Choroid plexus epithelial cell (primary cell): ENCODE measurements around the gene COL20A1.

Experiments used
- DNase-seq: peaks from one replicate; pipeline ENCODE4 v3.0.0-alpha.2; 2010; ENCODE audit warnings: low read depth
- H3K4me3 ChIP-seq: 2 replicates; pipeline ENCODE4 v1.5.1; 2011; ENCODE audit warnings: low read depth, mild to moderate bottlenecking, control low read depth, low read length, moderate library complexity
- TF ChIP-seq, protein P1 (sequence below): conservative IDR thresholded peaks from 2 replicates; pipeline ENCODE4 v1.5.1; 2011; ENCODE audit warnings: low read depth, mild to moderate bottlenecking, control low read depth, inconsistent platforms, low read length, moderate library complexity

The COL20A1 gene

DNA sequence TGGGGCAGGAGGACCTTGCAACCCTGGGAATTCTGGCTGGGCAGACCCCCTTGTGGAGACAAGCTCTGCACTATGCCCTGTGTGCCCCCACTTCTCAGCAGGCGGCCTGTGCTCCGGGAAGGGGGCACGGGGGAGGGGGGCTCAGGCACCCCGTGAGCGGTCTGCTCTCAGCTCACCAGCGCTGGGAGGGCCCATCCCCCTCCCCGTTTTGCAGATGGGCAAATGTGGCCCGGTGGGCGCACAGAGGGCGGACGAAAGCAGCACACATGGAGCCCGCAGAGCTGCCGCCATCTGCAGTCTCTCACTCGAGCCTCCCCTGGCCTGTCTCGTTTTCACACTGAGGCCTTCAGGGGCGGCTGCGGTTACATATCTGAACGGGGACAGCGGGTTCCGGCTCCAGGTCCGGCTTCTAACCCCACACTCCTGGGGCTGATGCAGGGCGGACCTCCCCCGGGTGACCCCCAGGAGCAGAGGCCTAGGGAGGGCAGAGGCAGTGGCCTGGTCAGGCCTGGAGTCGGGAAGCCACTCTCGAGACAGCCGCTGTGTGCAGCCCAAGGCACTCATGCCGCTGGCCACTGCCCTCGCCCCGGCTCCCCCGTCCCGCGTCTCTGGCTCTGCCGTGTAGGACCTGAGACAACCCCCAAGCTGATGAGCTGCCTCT lies 54.2 kb downstream of the COL20A1 start:
- TF ChIP-seq, protein P1, sequence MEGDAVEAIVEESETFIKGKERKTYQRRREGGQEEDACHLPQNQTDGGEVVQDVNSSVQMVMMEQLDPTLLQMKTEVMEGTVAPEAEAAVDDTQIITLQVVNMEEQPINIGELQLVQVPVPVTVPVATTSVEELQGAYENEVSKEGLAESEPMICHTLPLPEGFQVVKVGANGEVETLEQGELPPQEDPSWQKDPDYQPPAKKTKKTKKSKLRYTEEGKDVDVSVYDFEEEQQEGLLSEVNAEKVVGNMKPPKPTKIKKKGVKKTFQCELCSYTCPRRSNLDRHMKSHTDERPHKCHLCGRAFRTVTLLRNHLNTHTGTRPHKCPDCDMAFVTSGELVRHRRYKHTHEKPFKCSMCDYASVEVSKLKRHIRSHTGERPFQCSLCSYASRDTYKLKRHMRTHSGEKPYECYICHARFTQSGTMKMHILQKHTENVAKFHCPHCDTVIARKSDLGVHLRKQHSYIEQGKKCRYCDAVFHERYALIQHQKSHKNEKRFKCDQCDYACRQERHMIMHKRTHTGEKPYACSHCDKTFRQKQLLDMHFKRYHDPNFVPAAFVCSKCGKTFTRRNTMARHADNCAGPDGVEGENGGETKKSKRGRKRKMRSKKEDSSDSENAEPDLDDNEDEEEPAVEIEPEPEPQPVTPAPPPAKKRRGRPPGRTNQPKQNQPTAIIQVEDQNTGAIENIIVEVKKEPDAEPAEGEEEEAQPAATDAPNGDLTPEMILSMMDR = no peak
- no peak overlapping the region for H3K4me3 ChIP-seq
- DNase-seq = no peak

DNA sequence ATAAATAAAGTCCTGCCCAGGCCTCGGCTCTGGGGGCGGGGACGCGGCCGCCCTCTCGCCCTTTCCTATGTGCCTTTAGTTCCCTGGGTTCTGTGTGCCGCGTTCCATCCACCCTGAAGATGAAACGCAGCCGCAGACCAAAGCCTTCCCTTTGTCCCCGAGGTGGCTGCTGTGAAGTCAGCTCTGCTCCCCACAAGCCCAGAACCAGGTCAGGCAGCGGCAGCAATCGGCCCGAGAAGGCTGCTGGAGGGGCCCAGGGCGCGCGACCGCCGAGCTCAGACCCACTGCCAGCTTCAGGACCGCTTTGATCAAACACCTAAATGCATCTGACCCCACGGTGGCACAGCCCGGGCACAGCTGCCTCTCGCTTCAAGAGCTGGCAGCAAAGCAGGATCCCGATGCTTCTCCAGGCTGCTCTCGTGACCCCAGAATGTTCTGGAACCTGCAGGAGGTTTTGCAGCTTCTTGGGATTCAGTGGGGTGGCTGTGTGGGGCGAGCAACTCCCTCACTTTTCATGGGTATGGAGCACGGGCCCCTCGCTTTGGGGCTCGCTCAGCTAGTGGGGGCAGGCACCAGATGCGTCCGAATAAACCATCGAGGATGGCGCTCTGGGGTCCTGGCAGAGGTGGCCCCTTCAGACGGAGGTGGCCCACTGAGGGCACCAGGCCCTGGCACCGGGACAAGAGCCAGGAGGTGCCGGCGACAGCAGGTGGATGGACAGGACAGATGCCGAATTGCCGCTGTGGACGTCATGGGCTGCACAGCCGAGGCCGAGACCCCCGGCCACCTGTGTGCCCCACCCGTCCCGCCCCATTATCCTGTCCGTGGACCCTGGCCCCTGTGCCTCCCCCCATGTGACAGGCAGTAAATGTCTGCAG lies 55.2 kb downstream of the COL20A1 start:
- DNase-seq = no peak
- H3K4me3 ChIP-seq = no peak overlapping the region
- TF ChIP-seq, protein P1 = no peak

GRCh38 chr20:63348828-63349515 lies 56.0 kb downstream of the COL20A1 start:
- no peak overlapping the region for H3K4me3 ChIP-seq
- TF ChIP-seq, protein P1 = no peak
- DNase-seq = no peak

GRCh38 chr20:63349516-63349895 lies 56.5 kb downstream of the COL20A1 start:
- H3K4me3 ChIP-seq = no peak overlapping the region
- no peak for DNase-seq
- TF ChIP-seq, protein P1 = no peak

DNA sequence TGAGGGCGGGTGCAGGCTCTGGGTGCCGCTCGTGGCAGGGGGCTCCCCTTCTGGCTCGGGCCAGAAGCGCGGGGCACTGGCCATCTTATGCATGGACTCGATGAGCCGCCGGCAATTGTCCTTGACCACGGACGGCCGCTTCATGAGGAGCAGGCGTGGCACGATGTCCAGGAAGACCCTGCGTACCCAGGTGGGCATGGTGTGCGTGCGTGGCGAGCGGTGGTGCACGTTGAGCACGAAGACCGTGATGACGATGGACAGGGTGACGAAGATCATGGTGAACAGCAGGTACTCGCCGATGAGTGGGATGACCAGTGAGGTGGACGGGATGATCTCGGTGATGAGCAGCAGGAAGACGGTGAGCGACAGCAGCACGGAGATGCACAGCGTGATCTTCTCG lies 57.2 kb downstream of the COL20A1 start:
- DNase-seq = no peak
- H3K4me3 ChIP-seq = no peak overlapping the region
- TF ChIP-seq, protein P1 = no peak

GRCh38 chr20:63350597-63351325 lies 57.8 kb downstream of the COL20A1 start:
- DNase-seq = no peak
- TF ChIP-seq, protein P1 = no peak
- no peak overlapping the region for H3K4me3 ChIP-seq
